Putamen (tissue), 1 donor: ENCODE results near the gene CPED1.

ENCODE experiments used
- DNase-seq: peaks from one replicate; pipeline ENCODE4 v3.0.0-alpha.2; 2016; ENCODE audit warnings: low spot score

CPED1 gene

GRCh38 chr7:121259826-121260225, 271.3 kb downstream of the CPED1 start:
- DNase-seq, result no peak

- no peak for DNase-seq
These were observed 272.8 kb downstream of the CPED1 start for GRCh38 chr7:121261207-121261884.

- no peak for DNase-seq
These were observed 273.7 kb downstream of the CPED1 start for GRCh38 chr7:121262221-121262620.

GRCh38 chr7:121262969-121263368, 274.5 kb downstream of the CPED1 start:
- DNase-seq, result no peak

- no peak for DNase-seq
These were observed 277.9 kb downstream of the CPED1 start for GRCh38 chr7:121266307-121266894.

- DNase-seq, result no peak
These were observed 279.1 kb downstream of the CPED1 start for GRCh38 chr7:121267612-121268011.

- no peak for DNase-seq
These were observed 281.3 kb downstream of the CPED1 start for GRCh38 chr7:121269798-121270197.

GRCh38 chr7:121271098-121271497, 282.6 kb downstream of the CPED1 start:
- DNase-seq, result no peak

- DNase-seq, result no peak
These were observed 283.4 kb downstream of the CPED1 start for GRCh38 chr7:121271916-121272315.

GRCh38 chr7:121272676-121273075, 284.2 kb downstream of the CPED1 start:
- DNase-seq, result no peak

GRCh38 chr7:121273467-121274167, 285.1 kb downstream of the CPED1 start:
- no peak for DNase-seq

GRCh38 chr7:121274467-121274866, 286.0 kb downstream of the CPED1 start:
- no peak for DNase-seq

- no peak for DNase-seq
These were observed 286.7 kb downstream of the CPED1 start for GRCh38 chr7:121275204-121275603.

GRCh38 chr7:121276313-121276712, 287.8 kb downstream of the CPED1 start:
- DNase-seq, result no peak

- DNase-seq, result no peak
These were observed 289.9 kb downstream of the CPED1 start for GRCh38 chr7:121278120-121279021.

- DNase-seq, result no peak
These were observed 290.6 kb downstream of the CPED1 start for GRCh38 chr7:121279060-121279620.

- DNase-seq, result no peak
These were observed 291.3 kb downstream of the CPED1 start for GRCh38 chr7:121279822-121280221.

GRCh38 chr7:121280656-121281055, 292.1 kb downstream of the CPED1 start:
- DNase-seq, result no peak

- DNase-seq, result no peak
These were observed 293.6 kb downstream of the CPED1 start for GRCh38 chr7:121282129-121282528.

- no peak for DNase-seq
These were observed 296.7 kb downstream of the CPED1 start for GRCh38 chr7:121285066-121285667.

- no peak for DNase-seq
These were observed 297.7 kb downstream of the CPED1 start for GRCh38 chr7:121286186-121286585.
